Gastrocnemius medialis (tissue), 4 donors: ENCODE results near the gene EPB41L5.
A peak's percentile ranks its signal among the peaks of the same experiment; 100 is the strongest.

Source experiments
- CTCF ChIP-seq, 5 experiments: fragments of 450-650 bp in 3 of 5; fragments of 200-600 bp in 2 of 5; sonication (generic) in 2 of 5; IDR thresholded peaks in 4 of 5; conservative IDR thresholded peaks in 1 of 5; 1 replicate in 4 of 5; 2 replicates in 1 of 5; pipeline ENCODE4 v1.5.1; 2016 to 2019; ENCODE audit warnings: antibody characterized with exemption in 5 of 5, mild to moderate bottlenecking in 3 of 5, moderate library complexity in 3 of 5
- POLR2A ChIP-seq, 2 donors: fragments of 450-650 bp; IDR thresholded peaks; one replicate each; pipeline ENCODE4 v1.6.1; 2017; ENCODE audit warnings: antibody characterized with exemption in 2 of 2, mild to moderate bottlenecking in 2 of 2, moderate library complexity in 2 of 2

GRCh38 chr2:120206022-120206581 is 193.2 kb downstream of the EPB41L5 start:
- no peak for TF ChIP-seq POLR2A (IDR thresholded peaks at IDR 0.05)
- peak in 2 of 5 experiments; percentile 43 to 54 for TF ChIP-seq CTCF (IDR thresholded peaks at IDR 0.05 in 4 of 5, conservative IDR thresholded peaks at IDR 0.05 in 1 of 5)
